ENCODE results near the gene SEMA7A.

SEMA7A gene

DNA sequence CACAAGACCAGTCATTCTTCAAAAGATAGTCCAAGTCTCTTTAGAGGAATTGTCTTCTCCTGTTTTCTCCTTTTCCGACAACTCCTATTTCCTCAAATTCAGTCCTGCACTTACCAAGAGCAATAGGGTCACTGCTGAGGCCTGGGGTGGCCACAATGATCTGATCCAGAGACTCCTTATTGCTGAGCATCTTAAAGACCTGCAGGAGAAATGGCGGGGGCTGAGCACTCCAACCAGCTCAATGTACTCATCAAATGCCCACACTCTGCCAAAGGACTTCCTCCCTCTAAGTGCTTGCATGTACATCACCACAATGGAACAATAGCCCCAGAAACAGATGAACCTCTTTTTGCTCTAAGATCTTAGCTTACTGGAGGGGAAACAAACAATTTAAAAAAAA lies 17.6 kb upstream of the SEMA7A start:
- Histone ChIP-seq H3K4me3 (ENCODE audit: low read length) (no peak overlapping the region), H3K36me3 (ENCODE audit: control insufficient read depth, insufficient read depth, low read length, severe bottlenecking) (peaks cover 65% of the 10 kb centered on the region), H3K9ac (ENCODE audit: low read length) (no peak overlapping the region), H3K4me1 (ENCODE audit: control insufficient read depth, insufficient read depth, low read length) (peaks cover 14% of the 10 kb centered on the region), H3K9me3 (ENCODE audit: control insufficient read depth, low read length) (no peaks in the 10 kb centered on the region), H3K27me3 (replicated peaks; ENCODE audit: control insufficient read depth, insufficient read depth, low read length) (no peaks in the 10 kb centered on the region)
- no peak for DNase-seq (ENCODE audit: low read depth)

DNA sequence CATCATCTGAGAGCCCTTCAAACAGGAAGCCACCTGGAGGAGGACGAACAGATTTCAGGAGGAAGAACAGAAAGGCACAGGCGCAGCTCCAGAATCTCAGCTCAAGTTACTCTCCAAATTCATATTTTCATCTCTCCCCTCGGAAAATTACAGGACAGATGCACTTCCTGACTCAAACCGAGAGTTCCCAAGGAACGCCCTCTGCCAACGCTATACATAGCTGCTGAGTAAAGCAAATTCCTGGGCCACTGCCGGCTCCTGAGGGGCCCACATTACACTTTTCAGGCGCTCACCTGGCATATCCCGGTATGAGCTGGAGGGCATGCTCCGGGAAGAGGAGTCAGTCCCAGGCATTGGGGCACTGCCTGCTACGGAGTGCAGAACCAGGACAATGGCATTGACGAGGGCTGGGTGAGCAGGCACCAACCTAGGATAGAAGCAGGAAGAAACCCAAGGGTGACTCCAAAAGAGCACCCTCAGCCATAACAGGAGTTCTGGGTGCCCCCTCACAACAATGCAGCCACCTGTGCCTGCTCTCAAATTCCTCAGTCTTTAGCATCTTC lies 16.0 kb upstream of the SEMA7A start:
- Histone ChIP-seq H3K9ac (ENCODE audit: low read length) (no peak overlapping the region), H3K9me3 (ENCODE audit: control insufficient read depth, low read length) (no peaks in the 10 kb centered on the region), H3K4me3 (ENCODE audit: low read length) (no peak overlapping the region), H3K4me1 (ENCODE audit: control insufficient read depth, insufficient read depth, low read length) (peaks cover 14% of the 10 kb centered on the region), H3K36me3 (ENCODE audit: control insufficient read depth, insufficient read depth, low read length, severe bottlenecking) (peaks cover 69% of the 10 kb centered on the region), H3K27me3 (replicated peaks; ENCODE audit: control insufficient read depth, insufficient read depth, low read length) (no peaks in the 10 kb centered on the region)
- DNase-seq (ENCODE audit: low read depth) = no peak

DNA sequence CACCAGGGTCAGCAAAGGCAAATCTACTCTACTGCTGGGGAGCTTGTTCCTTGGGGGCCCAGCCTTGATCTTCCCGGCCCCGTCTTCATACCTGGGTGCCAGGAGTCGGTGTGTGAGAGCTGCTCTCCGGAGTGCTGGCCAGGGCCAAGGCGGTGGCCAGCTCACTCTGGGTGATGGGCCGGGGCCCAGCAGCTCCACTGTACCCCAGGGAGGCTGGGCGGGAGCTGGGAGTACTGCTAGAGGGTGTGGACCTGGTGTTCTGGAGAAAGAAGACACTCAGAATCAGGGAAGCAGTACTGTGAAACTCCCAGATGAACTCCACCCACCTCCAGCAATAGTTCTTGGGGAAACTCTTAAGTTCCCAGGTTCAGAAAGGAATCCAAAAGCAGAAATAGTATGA lies 15.3 kb upstream of the SEMA7A start:
- Histone ChIP-seq H3K4me1 (ENCODE audit: control insufficient read depth, insufficient read depth, low read length) (peaks cover 14% of the 10 kb centered on the region), H3K27me3 (replicated peaks; ENCODE audit: control insufficient read depth, insufficient read depth, low read length) (no peaks in the 10 kb centered on the region), H3K9me3 (ENCODE audit: control insufficient read depth, low read length) (no peaks in the 10 kb centered on the region), H3K9ac (ENCODE audit: low read length) (no peak overlapping the region), H3K36me3 (ENCODE audit: control insufficient read depth, insufficient read depth, low read length, severe bottlenecking) (peaks cover 69% of the 10 kb centered on the region), H3K4me3 (ENCODE audit: low read length) (no peak overlapping the region)
- DNase-seq (ENCODE audit: low read depth) = no peak

DNA sequence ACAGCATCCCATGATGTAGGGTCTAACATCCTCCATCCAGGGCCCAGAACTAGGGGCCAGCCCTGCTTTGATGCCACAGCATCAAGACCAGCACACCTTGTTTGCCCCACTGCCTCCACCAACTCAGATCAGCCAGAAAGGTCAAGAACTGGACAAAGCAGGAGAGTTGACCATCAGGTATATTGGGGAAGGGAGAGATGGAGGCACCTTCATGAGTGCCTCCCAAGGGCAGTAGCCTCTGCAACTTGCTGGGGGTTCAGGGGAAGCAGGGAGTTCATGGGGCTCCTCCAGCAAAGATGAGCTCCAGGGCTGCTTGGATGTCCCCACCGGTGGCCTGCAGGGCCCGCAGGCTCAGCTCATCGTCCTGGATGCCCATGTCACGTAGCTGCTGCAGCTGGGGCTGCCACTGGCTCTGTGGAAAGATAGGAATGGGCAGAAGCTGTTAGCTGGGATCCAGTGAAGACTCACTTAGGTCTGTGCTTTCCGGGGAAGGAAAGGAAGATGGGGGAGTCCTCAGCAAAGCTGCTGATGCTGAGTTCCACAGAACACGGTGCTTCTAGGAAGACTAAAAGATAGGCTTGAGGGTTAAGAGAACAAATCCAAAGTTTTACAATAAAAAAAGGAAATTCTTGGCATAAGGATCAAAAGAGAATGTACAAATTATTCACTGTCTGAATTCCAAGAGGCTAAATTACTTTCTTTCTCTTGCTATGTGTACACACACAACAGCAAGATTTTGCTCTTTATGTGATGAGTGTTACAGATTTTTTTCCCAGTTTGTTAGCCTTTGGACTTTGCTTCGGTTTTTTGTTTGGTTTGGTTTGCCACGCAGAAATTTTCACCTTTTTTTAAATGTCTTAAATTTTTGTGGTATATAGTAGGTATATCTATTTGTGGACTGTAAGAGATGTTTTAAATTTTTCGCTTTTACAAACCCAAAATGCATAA lies 12.3 kb upstream of the SEMA7A start:
- Histone ChIP-seq H3K4me3 (ENCODE audit: low read length) (no peak overlapping the region), H3K9me3 (ENCODE audit: control insufficient read depth, low read length) (no peaks in the 10 kb centered on the region), H3K9ac (ENCODE audit: low read length) (no peak overlapping the region), H3K4me1 (ENCODE audit: control insufficient read depth, insufficient read depth, low read length) (peaks cover 7% of the 10 kb centered on the region), H3K36me3 (ENCODE audit: control insufficient read depth, insufficient read depth, low read length, severe bottlenecking) (peaks cover 59% of the 10 kb centered on the region), H3K27me3 (replicated peaks; ENCODE audit: control insufficient read depth, insufficient read depth, low read length) (no peaks in the 10 kb centered on the region)
- no peak for DNase-seq (ENCODE audit: low read depth)

DNA sequence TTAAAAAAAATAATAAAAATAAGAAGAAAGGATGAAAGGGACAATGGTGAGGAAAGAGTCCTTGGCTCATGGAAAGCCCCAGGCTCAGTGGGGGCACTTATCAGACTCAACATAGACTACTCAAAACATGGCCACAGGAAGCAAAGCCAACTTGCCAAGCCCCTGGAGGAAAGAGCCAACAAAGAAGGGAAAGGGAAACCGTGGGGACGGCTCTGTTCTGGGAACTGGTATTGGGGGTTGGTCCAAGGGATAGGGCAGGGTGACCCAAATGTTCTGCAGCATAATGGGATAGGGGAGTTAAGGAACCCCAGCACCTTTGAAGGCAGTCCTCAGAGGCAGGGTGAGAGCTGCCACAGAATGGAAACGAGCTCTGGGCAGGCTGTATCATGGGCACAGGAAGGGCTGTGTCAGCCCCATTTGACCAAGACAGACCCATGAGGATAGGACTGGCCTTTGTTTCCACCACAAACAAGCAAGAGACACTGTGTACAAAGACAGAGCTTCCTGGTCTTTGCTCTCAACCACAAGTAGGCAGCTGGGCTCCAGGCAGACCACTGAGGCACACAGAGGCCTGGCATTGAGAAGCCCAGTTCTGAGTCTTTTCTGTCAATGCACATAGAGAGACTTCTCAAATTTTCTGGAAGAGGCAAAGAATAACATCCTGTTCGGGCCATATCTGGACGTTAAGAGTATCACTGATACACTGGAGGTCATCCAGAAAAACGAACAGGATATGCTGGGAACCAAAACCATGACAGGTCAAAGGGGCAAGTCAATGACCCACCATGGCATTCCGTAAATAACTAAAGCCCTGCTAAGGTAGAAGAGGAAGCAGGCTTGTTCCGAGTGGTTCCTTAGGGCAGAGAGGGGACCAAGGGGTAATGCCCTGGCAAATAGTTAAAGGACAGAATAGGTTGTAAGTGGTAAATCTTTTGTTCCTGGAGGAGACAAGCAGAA lies 10.6 kb upstream of the SEMA7A start:
- peaks cover 46% of the 10 kb centered on the region for H3K36me3 ChIP-seq (ENCODE audit: control insufficient read depth, insufficient read depth, low read length, severe bottlenecking)
- no peak for DNase-seq (ENCODE audit: low read depth)
- peaks cover 7% of the 10 kb centered on the region for H3K4me1 ChIP-seq (ENCODE audit: control insufficient read depth, insufficient read depth, low read length)
- H3K9ac ChIP-seq (ENCODE audit: low read length) = no peak overlapping the region
- no peaks in the 10 kb centered on the region for H3K9me3 ChIP-seq (ENCODE audit: control insufficient read depth, low read length)
- H3K4me3 ChIP-seq (ENCODE audit: low read length) = no peak overlapping the region
- H3K27me3 ChIP-seq (replicated peaks; ENCODE audit: control insufficient read depth, insufficient read depth, low read length) = no peaks in the 10 kb centered on the region

DNA sequence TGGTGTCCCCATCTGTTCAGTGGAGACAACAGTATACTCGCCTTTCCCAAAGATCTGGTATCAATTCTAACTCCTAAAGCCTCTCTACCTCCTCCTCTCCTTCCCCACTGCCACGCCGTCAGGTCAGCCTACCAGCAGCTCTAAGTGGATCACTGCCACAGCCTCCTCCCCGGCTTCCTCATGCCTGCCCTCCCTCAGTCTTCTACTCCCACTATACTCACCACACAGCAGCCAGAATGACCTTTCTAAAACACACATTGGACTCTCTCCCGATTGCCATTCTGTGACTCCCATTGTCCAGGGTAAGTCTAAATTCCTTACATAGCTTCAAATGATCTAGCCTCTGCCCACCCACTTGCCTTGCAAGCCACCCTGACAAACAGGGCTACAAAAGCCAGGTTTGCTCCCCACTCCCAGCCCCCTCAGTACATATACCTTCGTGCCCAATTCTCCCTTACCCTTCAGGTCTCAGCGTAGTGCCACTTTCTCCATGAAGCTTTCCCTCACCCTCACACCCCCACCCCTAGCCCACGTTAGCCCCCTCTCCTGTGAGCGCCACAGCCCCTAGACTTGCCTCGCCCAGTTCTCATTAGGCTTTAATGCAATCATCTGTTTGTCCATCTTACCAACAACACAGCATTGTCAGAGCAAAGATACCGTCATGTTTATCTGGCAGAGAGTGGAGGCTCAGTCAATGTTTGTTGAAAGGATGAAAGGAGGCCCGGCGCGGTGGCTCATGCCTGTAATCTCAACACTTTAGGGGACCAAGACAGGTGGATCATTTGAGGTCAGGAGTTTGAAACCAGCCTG lies 9.5 kb upstream of the SEMA7A start:
- Histone ChIP-seq H3K4me1 (ENCODE audit: control insufficient read depth, insufficient read depth, low read length) (peaks cover 7% of the 10 kb centered on the region), H3K27me3 (replicated peaks; ENCODE audit: control insufficient read depth, insufficient read depth, low read length) (no peaks in the 10 kb centered on the region), H3K9me3 (ENCODE audit: control insufficient read depth, low read length) (no peaks in the 10 kb centered on the region), H3K36me3 (ENCODE audit: control insufficient read depth, insufficient read depth, low read length, severe bottlenecking) (peaks cover 36% of the 10 kb centered on the region), H3K4me3 (ENCODE audit: low read length) (no peak overlapping the region), H3K9ac (ENCODE audit: low read length) (no peak overlapping the region)
- peak; percentile 37 for DNase-seq (ENCODE audit: low read depth)

DNA sequence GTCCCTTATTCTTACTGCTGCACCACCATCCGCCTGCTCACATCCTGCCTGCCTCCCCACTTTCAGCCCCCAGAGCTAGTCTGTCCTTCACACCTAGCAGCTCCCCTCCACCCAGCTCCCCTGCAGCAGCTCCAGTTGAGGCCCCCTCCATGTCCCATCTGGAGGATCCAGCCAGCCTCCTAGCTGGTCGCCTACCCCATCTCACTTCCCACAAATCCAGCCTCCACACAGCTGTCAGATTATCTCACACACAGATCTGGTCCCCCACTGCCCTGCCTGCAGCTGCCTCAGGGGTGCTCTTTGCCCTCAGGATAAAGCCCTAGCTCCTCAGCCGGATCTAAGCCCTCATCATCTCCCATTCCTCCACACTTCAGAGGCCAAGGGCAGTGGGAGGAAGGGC lies 8.8 kb upstream of the SEMA7A start:
- Histone ChIP-seq H3K9me3 (ENCODE audit: control insufficient read depth, low read length) (no peaks in the 10 kb centered on the region), H3K36me3 (ENCODE audit: control insufficient read depth, insufficient read depth, low read length, severe bottlenecking) (peaks cover 29% of the 10 kb centered on the region), H3K27me3 (replicated peaks; ENCODE audit: control insufficient read depth, insufficient read depth, low read length) (no peaks in the 10 kb centered on the region), H3K4me3 (ENCODE audit: low read length) (no peak overlapping the region), H3K4me1 (ENCODE audit: control insufficient read depth, insufficient read depth, low read length) (peaks cover 7% of the 10 kb centered on the region), H3K9ac (ENCODE audit: low read length) (no peak overlapping the region)
- DNase-seq (ENCODE audit: low read depth) = no peak

DNA sequence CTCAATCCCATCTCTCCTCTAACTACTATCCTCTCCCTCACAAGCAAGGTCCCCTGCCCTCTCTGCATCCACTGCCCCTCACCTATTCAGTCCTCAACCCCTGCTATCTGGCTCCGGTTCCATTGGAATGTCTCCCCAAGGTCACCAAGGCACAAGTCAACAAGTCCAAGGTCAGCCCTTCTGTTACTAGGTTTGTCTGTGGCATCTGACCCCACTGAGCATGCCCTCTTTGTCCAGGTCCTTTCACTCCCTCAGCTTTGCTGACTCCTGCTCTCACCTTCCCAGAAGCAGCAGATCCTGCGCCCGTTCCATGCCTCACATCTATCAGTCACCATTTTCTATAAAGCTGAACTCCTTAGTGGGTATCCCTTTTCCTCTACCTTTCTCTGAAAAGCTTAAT lies 8.3 kb upstream of the SEMA7A start:
- Histone ChIP-seq H3K4me1 (ENCODE audit: control insufficient read depth, insufficient read depth, low read length) (peaks cover 7% of the 10 kb centered on the region), H3K4me3 (ENCODE audit: low read length) (no peak overlapping the region), H3K27me3 (replicated peaks; ENCODE audit: control insufficient read depth, insufficient read depth, low read length) (no peaks in the 10 kb centered on the region), H3K9me3 (ENCODE audit: control insufficient read depth, low read length) (no peaks in the 10 kb centered on the region), H3K36me3 (ENCODE audit: control insufficient read depth, insufficient read depth, low read length, severe bottlenecking) (peaks cover 24% of the 10 kb centered on the region), H3K9ac (ENCODE audit: low read length) (no peak overlapping the region)
- no peak for DNase-seq (ENCODE audit: low read depth)

DNA sequence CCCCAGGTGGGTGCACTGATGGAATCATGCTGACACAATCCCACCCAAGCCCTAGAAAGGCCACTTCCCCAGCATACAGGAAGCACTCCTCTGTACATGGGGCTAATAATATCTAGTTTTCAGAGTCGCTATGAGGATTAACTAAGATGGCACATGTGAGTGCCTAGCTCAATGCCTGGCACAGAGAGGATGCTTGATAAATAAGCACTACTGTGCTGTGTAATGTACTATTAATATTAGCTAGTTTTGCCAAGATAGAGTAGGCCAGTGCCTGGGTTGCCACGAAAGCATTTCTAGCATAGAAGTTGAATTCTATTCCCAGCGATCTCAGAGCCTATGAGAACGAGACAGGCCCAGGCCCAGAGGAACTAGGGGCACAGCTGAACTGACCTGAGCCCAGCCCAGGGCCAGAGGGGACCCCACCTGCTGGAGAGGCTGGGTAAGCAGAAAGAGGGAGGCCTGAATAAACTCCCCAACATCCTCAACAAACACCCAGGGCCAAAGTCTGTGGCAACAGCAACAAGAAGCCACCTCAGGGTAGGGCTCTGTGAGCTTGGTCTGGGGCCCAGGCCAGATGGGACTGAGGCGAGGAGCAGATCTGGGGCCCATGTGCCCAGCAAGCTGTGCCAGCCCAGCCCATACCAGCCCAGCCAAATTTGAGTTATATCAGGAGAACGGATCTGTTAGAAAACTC lies 7.6 kb upstream of the SEMA7A start:
- H3K4me1 ChIP-seq (ENCODE audit: control insufficient read depth, insufficient read depth, low read length) = peaks cover 7% of the 10 kb centered on the region
- no peaks in the 10 kb centered on the region for H3K27me3 ChIP-seq (replicated peaks; ENCODE audit: control insufficient read depth, insufficient read depth, low read length)
- peaks cover 18% of the 10 kb centered on the region for H3K36me3 ChIP-seq (ENCODE audit: control insufficient read depth, insufficient read depth, low read length, severe bottlenecking)
- DNase-seq (ENCODE audit: low read depth) = no peak
- H3K9ac ChIP-seq (ENCODE audit: low read length) = no peak overlapping the region
- no peak overlapping the region for H3K4me3 ChIP-seq (ENCODE audit: low read length)
- no peaks in the 10 kb centered on the region for H3K9me3 ChIP-seq (ENCODE audit: control insufficient read depth, low read length)

DNA sequence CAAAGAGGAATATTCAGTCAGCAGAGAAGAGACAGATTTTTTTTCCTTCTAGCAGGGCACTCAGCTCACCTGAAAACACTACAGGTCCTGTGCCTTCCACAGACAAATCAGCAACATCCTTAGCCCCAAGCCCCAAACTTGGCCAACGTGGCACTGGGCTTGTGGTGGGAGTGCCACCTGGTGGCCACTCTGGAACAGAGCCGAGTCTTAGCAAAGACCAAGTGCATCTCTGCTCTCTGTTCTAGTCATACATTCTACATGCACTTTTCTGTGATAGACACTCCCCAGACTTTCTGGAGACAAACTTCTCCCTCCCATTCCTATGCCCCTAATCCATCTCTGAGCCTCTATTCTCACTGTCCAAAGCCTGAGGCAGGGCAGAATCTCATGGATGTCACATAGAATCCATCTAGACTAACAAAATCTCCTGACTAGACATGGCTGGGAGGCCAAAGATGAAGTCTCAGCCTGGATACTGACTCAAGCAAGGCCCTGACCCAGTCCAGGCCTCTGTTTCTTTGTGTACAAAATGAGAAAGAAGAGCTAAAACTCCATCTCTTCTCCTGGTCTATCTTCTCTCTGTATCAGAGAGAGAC lies 5.1 kb upstream of the SEMA7A start:
- DNase-seq (ENCODE audit: low read depth) = peak; percentile 91
- Histone ChIP-seq H3K27me3 (replicated peaks; ENCODE audit: control insufficient read depth, insufficient read depth, low read length) (no peaks in the 10 kb centered on the region), H3K4me3 (ENCODE audit: low read length) (no peak overlapping the region), H3K9me3 (ENCODE audit: control insufficient read depth, low read length) (no peaks in the 10 kb centered on the region), H3K36me3 (ENCODE audit: control insufficient read depth, insufficient read depth, low read length, severe bottlenecking) (no peaks in the 10 kb centered on the region), H3K4me1 (ENCODE audit: control insufficient read depth, insufficient read depth, low read length) (peaks cover 15% of the 10 kb centered on the region), H3K9ac (ENCODE audit: low read length) (no peak overlapping the region)
